ENCODE data around the gene ENTPD7. TPM values are rescaled to one million over a fixed set of nuclear protein-coding genes. Genes with fewer than 3 reads are reported as not detected.

The ENTPD7 gene
- total and polyA plus RNA-seq, 2 of the 8 experiments (the other 6 are each of a cell fraction or from before 2014, with no cell fraction given): 5.0 to 15.6 TPM

DNA sequence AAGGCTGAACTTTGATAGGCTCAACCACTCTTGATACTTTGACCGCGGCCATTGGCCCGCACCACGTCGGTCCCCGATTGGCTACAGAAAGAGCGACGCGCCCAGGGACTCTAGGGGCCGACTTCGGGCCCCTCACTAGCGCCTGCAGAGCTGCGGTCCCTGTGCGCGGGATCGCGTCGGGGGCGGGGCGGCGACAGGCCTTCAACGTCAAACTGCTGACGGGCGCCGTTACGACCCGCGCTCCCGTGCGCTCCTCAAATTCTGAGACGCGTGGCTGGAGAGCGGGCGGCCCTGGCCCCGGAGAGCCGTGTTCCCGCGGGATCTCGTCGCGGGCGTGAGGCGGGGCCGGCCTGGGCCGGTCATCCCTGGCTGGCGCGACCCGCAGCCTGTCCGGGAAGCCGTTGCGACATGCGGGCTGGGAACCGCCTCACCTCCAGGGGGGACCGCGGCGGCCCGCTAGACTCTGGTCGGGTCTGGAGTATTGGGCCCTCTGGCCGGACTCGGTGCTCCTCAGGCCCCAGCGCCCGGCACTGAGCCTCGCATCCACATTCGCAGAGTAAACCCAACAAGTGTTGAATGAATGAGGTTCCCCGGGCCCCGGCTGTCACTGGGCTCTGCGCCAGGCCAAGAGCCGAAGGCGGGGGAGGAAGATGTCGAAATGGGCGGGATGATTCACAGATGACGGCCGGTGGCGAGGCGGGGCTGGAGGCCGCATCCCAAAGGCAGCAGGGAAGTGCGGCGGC is 38.4 kb upstream of the ENTPD7 start (continued):
- peak; percentile 92 for TF ChIP-seq CHD2 (IDR thresholded peaks at IDR 0.05; ENCODE audit: low read length)
- no peak for TF ChIP-seq NRF1 (IDR thresholded peaks at IDR 0.05; ENCODE audit: low read depth, low read length)
- TF ChIP-seq PHF8 (conservative IDR thresholded peaks at IDR 0.05; ENCODE audit: low read depth, low read length): peak; percentile 74
- TF ChIP-seq ATF2 (IDR thresholded peaks at IDR 0.05; ENCODE audit: low read length): peak; percentile 39; the same call in 1 of the 2 replicates
- peak; percentile 74 for TF ChIP-seq TAF7 (optimal IDR thresholded peaks at IDR 0.05; ENCODE audit: borderline replicate concordance, low read depth, low read length)
- peak; percentile 76 for TF ChIP-seq CREB1 (IDR thresholded peaks at IDR 0.05)
- peak; percentile 13; the same call in 1 of the 2 replicates for TF ChIP-seq YY1 (IDR thresholded peaks at IDR 0.05; ENCODE audit: low read depth, low read length)
- peak; percentile 81 for TF ChIP-seq ASH2L (IDR thresholded peaks at IDR 0.05; ENCODE audit: low read length)
- peak; percentile 42; the same call in 1 of the 2 replicates for TF ChIP-seq JUN (IDR thresholded peaks at IDR 0.05; ENCODE audit: low read depth, low read length)
- TF ChIP-seq EGR1 (IDR thresholded peaks at IDR 0.05; ENCODE audit: borderline replicate concordance, low read depth, low read length): peak; percentile 45; the same call in 1 of the 2 replicates
- peak; percentile 17; the same call in 1 of the 2 replicates for TF ChIP-seq SP4 (IDR thresholded peaks at IDR 0.05; ENCODE audit: low read length)
- TF ChIP-seq, protein P1, sequence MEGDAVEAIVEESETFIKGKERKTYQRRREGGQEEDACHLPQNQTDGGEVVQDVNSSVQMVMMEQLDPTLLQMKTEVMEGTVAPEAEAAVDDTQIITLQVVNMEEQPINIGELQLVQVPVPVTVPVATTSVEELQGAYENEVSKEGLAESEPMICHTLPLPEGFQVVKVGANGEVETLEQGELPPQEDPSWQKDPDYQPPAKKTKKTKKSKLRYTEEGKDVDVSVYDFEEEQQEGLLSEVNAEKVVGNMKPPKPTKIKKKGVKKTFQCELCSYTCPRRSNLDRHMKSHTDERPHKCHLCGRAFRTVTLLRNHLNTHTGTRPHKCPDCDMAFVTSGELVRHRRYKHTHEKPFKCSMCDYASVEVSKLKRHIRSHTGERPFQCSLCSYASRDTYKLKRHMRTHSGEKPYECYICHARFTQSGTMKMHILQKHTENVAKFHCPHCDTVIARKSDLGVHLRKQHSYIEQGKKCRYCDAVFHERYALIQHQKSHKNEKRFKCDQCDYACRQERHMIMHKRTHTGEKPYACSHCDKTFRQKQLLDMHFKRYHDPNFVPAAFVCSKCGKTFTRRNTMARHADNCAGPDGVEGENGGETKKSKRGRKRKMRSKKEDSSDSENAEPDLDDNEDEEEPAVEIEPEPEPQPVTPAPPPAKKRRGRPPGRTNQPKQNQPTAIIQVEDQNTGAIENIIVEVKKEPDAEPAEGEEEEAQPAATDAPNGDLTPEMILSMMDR (IDR thresholded peaks at IDR 0.05; ENCODE audit: control extremely low read depth in 1 of 3, insufficient read depth in 1 of 3, low read depth in 1 of 3, low read length in 3 of 3): no peak
- TF ChIP-seq E2F6 (IDR thresholded peaks at IDR 0.05): peak; percentile 89
- peak; percentile 84 to 88; a peak in 3 of 4 replicates for TF ChIP-seq SIN3A (conservative IDR thresholded peaks at IDR 0.05 in 1 of 2, IDR thresholded peaks at IDR 0.05 in 1 of 2; ENCODE audit: low read depth in 1 of 2, low read length in 2 of 2)
- peak; percentile 70; the same call in 1 of the 2 replicates for TF ChIP-seq TAF1 (IDR thresholded peaks at IDR 0.05; ENCODE audit: low read depth, low read length)
- 0 out of 4 replicates have a peak, but pooled peaks of 1 of the 2 experiments have one; percentile 56 for TF ChIP-seq HDAC2 (IDR thresholded peaks at IDR 0.05; ENCODE audit: borderline replicate concordance in 1 of 2, low read depth in 2 of 2, low read length in 2 of 2)
- 0 out of 2 replicates have a peak, but pooled peaks have one; percentile 25 for TF ChIP-seq KDM1A (IDR thresholded peaks at IDR 0.05; ENCODE audit: borderline replicate concordance, low read length)
